HG03521 (cell line): ENCODE measurements around the gene PCDHA5.
"Not testable (repeated sequence)": the region's sequence is repeated elsewhere in the genome, so short reads cannot be mapped to it uniquely, and the experiment has no call there.

Source experiments
- ATAC-seq: cut with Tn5 transposase; IDR thresholded peaks from one replicate; pipeline ENCODE4 v1.9.1; 2021; ENCODE audit warnings: mild to moderate bottlenecking, moderate library complexity; ENCODE audit not compliant: unreplicated experiment

The PCDHA5 gene

GRCh38 chr5:140822969-140823368 lies 1.6 kb downstream of the PCDHA5 start:
- ATAC-seq, result not testable (repeated sequence)

DNA sequence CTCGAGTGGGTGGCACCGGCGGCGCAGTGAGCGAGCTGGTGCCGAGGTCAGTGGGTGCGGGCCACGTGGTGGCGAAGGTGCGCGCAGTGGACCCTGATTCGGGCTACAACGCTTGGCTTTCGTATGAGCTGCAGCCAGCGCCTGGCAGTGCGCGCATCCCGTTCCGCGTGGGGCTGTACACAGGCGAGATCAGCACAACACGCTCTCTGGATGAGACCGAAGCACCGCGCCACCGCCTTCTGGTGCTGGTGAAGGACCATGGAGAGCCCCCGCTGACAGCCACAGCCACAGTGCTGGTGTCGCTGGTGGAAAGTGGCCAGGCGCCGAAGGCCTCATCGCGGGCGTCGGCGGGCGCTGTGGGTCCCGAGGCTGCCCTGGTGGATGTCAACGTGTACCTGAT lies 2.1 kb downstream of the PCDHA5 start:
- no peak for ATAC-seq

DNA sequence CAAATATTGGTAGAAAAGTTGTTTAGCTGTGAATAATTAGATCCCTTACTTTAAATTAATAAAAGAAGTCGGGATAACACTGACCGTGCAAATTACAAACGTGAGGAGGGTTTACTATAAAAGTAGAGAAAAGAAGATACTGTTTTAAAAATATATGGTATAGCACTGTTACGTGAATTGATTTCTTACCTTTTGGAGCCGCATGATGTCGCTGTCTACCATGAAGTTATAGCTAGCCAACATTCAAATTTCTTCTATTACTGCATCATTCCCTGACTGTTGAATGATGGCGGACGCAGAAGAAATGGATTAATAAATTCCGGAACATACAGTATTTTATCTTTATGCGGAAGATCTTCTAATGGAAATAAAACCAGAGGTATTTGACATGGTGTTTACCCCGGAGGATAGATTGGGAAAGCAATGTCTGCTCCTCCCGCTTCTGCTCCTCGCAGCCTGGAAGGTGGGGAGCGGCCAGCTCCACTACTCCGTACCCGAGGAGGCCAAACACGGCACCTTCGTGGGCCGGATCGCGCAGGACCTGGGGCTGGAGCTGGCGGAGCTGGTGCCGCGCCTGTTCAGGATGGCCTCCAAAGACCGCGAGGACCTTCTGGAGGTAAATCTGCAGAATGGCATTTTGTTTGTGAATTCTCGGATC lies 6.4 kb downstream of the PCDHA5 start, which contains the start of gene PCDHA6:
Gene PCDHA6 (plus strand): TSS at position 257 of the 658 bp plus-strand sequence. CDS start 132 bp downstream, at position 389.
- no peak for ATAC-seq

DNA sequence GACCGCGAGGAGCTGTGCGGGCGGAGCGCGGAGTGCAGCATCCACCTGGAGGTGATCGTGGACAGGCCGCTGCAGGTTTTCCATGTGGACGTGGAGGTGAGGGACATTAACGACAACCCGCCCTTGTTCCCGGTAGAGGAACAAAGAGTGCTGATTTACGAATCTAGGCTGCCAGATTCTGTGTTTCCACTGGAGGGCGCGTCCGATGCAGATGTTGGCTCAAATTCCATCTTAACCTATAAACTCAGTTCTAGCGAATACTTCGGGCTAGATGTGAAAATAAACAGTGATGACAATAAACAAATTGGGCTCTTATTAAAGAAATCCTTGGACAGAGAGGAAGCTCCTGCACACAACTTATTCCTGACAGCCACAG lies 6.9 kb downstream of the PCDHA5 start:
- ATAC-seq, result no peak

- not testable (repeated sequence) for ATAC-seq
These were observed 8.4 kb downstream of the PCDHA5 start for GRCh38 chr5:140829511-140830501.

GRCh38 chr5:140833993-140834392 lies 12.6 kb downstream of the PCDHA5 start, which contains the start of gene PCDHA7:
TSS of gene PCDHA7 (plus strand) at chr5:140834269. CDS start at chr5:140834384, 115 bp downstream.
- no peak for ATAC-seq

DNA sequence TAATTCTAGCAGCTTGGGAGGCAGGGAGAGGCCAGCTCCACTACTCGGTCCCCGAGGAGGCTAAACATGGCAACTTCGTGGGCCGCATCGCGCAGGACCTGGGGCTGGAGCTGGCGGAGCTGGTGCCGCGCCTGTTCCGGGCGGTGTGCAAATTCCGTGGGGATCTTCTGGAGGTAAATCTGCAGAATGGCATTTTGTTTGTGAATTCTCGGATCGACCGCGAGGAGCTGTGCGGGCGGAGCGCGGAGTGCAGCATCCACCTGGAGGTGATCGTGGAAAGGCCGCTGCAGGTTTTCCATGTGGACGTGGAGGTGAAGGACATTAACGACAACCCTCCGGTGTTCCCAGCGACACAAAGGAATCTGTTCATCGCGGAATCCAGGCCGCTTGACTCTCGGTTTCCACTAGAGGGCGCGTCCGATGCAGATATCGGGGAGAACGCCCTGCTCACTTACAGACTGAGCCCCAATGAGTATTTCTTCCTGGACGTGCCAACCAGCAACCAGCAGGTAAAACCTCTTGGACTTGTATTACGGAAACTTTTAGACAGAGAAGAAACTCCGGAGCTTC lies 13.1 kb downstream of the PCDHA5 start:
- not testable (repeated sequence) for ATAC-seq

GRCh38 chr5:140835622-140836510 lies 14.5 kb downstream of the PCDHA5 start:
- ATAC-seq, result no peak

DNA sequence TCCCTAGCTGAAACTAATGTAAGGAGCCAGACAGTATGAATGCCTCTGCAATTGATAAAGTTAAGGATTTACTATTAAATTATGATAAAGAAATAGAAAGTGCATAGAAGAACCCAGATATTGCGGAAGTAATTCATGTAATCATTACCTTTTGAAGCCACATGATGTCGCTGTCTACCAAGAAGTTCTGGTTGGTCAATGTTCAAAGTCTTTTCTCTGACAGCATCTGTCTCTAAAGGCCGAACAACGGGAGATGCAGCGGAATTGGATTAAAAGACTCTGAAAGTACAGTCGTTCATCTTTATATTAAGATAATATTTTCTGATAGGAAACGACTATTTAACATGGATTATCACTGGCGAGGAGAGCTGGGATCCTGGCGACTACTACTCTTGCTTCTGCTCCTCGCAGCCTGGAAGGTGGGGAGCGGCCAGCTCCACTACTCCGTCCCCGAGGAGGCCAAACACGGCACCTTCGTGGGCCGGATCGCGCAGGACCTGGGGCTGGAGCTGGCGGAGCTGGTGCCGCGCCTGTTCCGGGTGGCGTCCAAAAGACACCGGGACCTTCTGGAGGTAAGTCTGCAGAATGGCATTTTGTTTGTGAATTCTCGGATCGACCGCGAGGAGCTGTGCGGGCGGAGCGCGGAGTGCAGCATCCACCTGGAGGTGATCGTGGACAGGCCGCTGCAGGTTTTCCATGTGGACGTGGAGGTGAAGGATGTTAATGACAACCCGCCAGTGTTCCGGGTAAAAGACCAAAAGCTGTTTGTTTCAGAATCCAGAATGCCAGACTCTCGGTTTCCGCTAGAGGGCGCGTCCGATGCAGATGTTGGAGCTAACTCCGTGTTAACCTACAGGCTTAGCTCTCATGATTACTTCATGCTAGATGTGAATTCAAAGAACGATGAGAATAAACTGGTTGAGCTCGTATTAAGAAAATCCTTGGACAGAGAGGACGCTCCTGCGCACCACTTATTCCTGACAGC lies 19.9 kb downstream of the PCDHA5 start, which contains the start of gene PCDHA8:
Gene PCDHA8 (plus strand): TSS at position 210 of the 985 bp plus-strand sequence. CDS start 135 bp downstream, at position 345.
- no peak for ATAC-seq

GRCh38 chr5:140842798-140843733 lies 21.7 kb downstream of the PCDHA5 start:
- ATAC-seq, result no peak

- ATAC-seq, result not testable (repeated sequence)
These were observed 27.0 kb downstream of the PCDHA5 start, which contains the start of gene PCDHA9 for GRCh38 chr5:140848139-140849102. TSS of gene PCDHA9 (plus strand) at chr5:140848382. CDS start at chr5:140848496, 114 bp downstream.

DNA sequence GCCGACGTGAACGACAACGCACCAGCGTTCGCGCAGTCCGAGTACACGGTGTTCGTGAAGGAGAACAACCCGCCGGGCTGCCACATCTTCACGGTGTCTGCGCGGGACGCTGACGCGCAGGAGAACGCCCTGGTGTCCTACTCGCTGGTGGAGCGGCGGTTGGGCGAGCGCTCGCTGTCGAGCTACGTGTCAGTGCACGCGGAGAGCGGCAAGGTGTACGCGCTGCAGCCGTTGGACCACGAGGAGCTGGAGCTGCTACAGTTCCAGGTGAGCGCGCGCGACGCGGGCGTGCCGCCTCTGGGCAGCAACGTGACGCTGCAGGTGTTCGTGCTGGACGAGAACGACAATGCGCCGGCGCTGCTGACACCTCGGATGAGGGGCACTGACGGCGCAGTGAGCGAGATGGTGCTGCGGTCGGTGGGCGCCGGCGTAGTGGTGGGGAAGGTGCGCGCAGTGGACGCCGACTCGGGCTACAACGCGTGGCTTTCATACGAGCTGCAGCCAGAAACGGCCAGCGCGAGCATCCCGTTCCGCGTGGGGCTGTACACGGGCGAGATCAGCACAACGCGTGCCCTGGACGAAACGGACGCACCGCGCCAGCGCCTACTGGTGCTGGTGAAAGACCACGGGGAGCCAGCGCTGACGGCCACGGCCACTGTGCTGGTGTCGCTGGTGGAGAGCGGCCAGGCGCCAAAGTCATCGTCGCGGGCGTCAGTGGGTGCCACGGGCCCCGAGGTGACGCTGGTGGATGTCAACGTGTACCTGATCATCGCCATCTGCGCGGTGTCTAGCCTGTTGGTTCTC lies 28.6 kb downstream of the PCDHA5 start:
- not testable (repeated sequence) for ATAC-seq

DNA sequence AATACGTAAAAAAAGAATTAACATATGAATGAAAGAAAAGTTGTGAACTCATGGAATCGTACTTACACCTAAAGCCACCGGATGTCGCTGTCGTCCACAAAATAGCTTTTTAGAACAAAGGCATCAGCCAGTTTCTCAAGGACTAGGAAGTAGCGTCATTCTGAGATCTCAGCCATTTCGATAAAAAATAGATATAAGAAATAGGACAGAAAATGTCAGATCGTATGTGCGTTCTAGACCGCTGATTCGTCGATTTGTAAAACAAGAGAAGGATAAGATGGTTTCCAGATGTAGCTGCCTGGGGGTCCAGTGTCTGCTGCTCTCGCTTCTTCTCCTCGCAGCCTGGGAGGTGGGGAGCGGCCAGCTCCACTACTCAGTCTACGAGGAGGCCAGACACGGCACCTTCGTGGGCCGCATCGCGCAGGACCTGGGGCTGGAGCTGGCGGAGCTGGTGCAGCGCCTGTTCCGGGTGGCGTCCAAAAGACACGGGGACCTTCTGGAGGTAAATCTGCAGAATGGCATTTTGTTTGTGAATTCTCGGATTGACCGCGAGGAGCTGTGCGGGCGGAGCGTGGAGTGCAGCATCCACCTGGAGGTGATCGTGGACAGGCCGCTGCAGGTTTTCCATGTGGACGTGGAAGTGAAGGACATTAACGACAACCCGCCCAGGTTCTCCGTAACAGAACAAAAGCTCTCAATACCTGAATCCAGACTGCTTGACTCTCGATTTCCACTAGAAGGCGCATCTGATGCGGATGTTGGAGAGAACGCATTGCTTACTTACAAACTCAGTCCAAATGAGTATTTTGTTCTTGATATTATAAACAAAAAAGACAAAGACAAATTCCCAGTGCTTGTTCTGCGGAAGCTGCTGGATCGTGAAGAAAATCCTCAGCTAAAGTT lies 34.6 kb downstream of the PCDHA5 start, which contains the start of gene PCDHA10:
Gene PCDHA10 (plus strand): TSS at position 126 of the 903 bp plus-strand sequence. CDS start 152 bp downstream, at position 278.
- no peak for ATAC-seq

- no peak for ATAC-seq
These were observed 36.0 kb downstream of the PCDHA5 start for GRCh38 chr5:140857177-140857986.
